Mesenchymal stem cell (in vitro differentiated cells and primary cell): Measurements from ENCODE around the gene ZNF660. TPM values are rescaled to one million over a fixed set of nuclear protein-coding genes. Genes with fewer than 3 reads are reported as not detected.
"Not testable (repeated sequence)": the region's sequence is repeated elsewhere in the genome, so short reads cannot be mapped to it uniquely, and the experiment has no call there.

ENCODE experiments used
- DNase-seq: peaks from one replicate; pipeline ENCODE4 v3.0.0-alpha.2; 2013
- H2AFZ ChIP-seq: one replicate; pipeline ENCODE4 v1.6.1; 2013; ENCODE audit warnings: low read depth, mild to moderate bottlenecking, control low read depth, inconsistent platforms, low read length, moderate library complexity
- H2AK5ac ChIP-seq: 2 replicates; pipeline ENCODE4 v1.6.1; 2013; ENCODE audit warnings: low read length, moderate library complexity, mild to moderate bottlenecking, inconsistent platforms; ENCODE audit not compliant: severe bottlenecking
- H2BK120ac ChIP-seq: one replicate; pipeline ENCODE4 v1.6.1; 2013; ENCODE audit warnings: low read depth, mild to moderate bottlenecking, inconsistent platforms, low read length, moderate library complexity
- H2BK12ac ChIP-seq, 2 experiments: one replicate each; pipeline ENCODE4 v1.6.1; 2013; ENCODE audit warnings: inconsistent platforms in 2 of 2, low read length in 2 of 2, mild to moderate bottlenecking in 2 of 2, moderate library complexity in 2 of 2, control low read depth in 1 of 2
- H2BK15ac ChIP-seq: one replicate; pipeline ENCODE4 v1.6.1; 2013; ENCODE audit warnings: mild to moderate bottlenecking, low read depth, inconsistent platforms; ENCODE audit not compliant: poor library complexity, severe bottlenecking
- H2BK5ac ChIP-seq: 2 replicates; pipeline ENCODE4 v1.6.1; 2013; ENCODE audit warnings: low read depth, mild to moderate bottlenecking, low read length, control low read depth, inconsistent platforms; ENCODE audit not compliant: poor library complexity, severe bottlenecking
- H3K14ac ChIP-seq, 2 experiments: one replicate each; pipeline ENCODE4 v1.6.1; 2013; ENCODE audit warnings: inconsistent platforms in 2 of 2, low read length in 2 of 2, control low read depth in 1 of 2, mild to moderate bottlenecking in 1 of 2, moderate library complexity in 1 of 2
- H3K18ac ChIP-seq, 2 experiments: one replicate each; pipeline ENCODE4 v1.6.1; 2013; ENCODE audit warnings: inconsistent platforms in 2 of 2, low read length in 2 of 2, control low read depth in 1 of 2, low read depth in 1 of 2, mild to moderate bottlenecking in 1 of 2
- H3K23ac ChIP-seq, 2 experiments: one replicate each; pipeline ENCODE4 v1.6.1; 2013; ENCODE audit warnings: inconsistent platforms in 2 of 2, low read length in 2 of 2, mild to moderate bottlenecking in 2 of 2, moderate library complexity in 2 of 2, control low read depth in 1 of 2
- H3K27ac ChIP-seq: 2 replicates; pipeline ENCODE4 v1.5.1; 2013; ENCODE audit warnings: mild to moderate bottlenecking, moderate library complexity, low read length, control low read depth, inconsistent platforms; ENCODE audit not compliant: poor library complexity, severe bottlenecking
- H3K27me3 ChIP-seq, 2 experiments: 2 replicates each; pipeline versions ENCODE4 v1.6.1 to v1.7.0; 2013; ENCODE audit warnings: low read length in 2 of 2, mild to moderate bottlenecking in 2 of 2, moderate library complexity in 2 of 2, control low read depth in 1 of 2, inconsistent platforms in 1 of 2; ENCODE audit not compliant: control insufficient read depth in 1 of 2, insufficient read depth in 1 of 2
- H3K36me3 ChIP-seq, 2 experiments: 2 replicates each; pipeline versions ENCODE4 v1.6.1 to v1.7.0; 2013; ENCODE audit warnings: low read length in 2 of 2, control low read depth in 1 of 2, inconsistent platforms in 1 of 2, low read depth in 1 of 2, mild to moderate bottlenecking in 1 of 2; ENCODE audit not compliant: insufficient read depth in 2 of 2, control insufficient read depth in 1 of 2
- H3K4ac ChIP-seq, 2 experiments: one replicate each; pipeline ENCODE4 v1.6.1; 2013; ENCODE audit warnings: inconsistent platforms in 2 of 2, low read length in 2 of 2, mild to moderate bottlenecking in 2 of 2, moderate library complexity in 2 of 2, control low read depth in 1 of 2, low read depth in 1 of 2
- H3K4me1 ChIP-seq: 2 replicates; pipeline ENCODE4 v1.6.1; 2013; ENCODE audit warnings: low read depth, low read length, control low read depth; ENCODE audit not compliant: control insufficient read depth, insufficient read depth
- H3K4me2 ChIP-seq: 2 replicates; pipeline ENCODE4 v1.6.1; 2013; ENCODE audit warnings: low read length, mild to moderate bottlenecking, inconsistent platforms; ENCODE audit not compliant: poor library complexity, severe bottlenecking
- H3K4me3 ChIP-seq, 2 experiments: 2 replicates each; pipeline versions ENCODE4 v1.5.1 to v1.7.0; 2013; ENCODE audit warnings: low read length in 2 of 2, mild to moderate bottlenecking in 2 of 2, control low read depth in 1 of 2, low read depth in 1 of 2; ENCODE audit not compliant: insufficient read depth in 1 of 2
- H3K79me1 ChIP-seq: replicated peaks from 2 replicates; pipeline ENCODE4 v1.6.1; 2013; ENCODE audit warnings: mild to moderate bottlenecking, control low read depth, low read length, inconsistent platforms; ENCODE audit not compliant: poor library complexity, severe bottlenecking
- H3K9ac ChIP-seq: 2 replicates; pipeline ENCODE4 v1.7.0; 2013; ENCODE audit warnings: mild to moderate bottlenecking, low read length, moderate library complexity
- H3K9me3 ChIP-seq: 2 replicates; pipeline ENCODE4 v1.7.0; 2013; ENCODE audit warnings: mild to moderate bottlenecking, low read length; ENCODE audit not compliant: control insufficient read depth
- H4K8ac ChIP-seq: one replicate; pipeline ENCODE4 v1.6.1; 2013; ENCODE audit warnings: inconsistent platforms, mild to moderate bottlenecking, low read length, moderate library complexity
- H4K91ac ChIP-seq: one replicate; pipeline ENCODE4 v1.6.1; 2013; ENCODE audit warnings: mild to moderate bottlenecking, low read length, inconsistent platforms
- WGBS: methylation state at CpG from one replicate; pipeline ENCODE4 v1.1.7; 2013; ENCODE audit warnings: mixed read lengths; 5-methylcytosine and 5-hydroxymethylcytosine counted together
- polyA plus RNA-seq, 2 experiments: library from polyadenylated mRNA; stranded (reverse); fragments of 200-250 nt; gene quantifications; one replicate each; pipeline ENCODE4 v1.2.3, GENCODE V29; 2013

Gene ZNF660
- polyA plus RNA-seq (2013, experiment 1 of 2): 1.6 TPM
- 1.5 TPM for polyA plus RNA-seq (2013, experiment 2 of 2)

- Histone ChIP-seq H2BK120ac (peak within 1 kb of the TSS; percentile 82), H3K79me1 (peaks cover 14% of the 10 kb centered on the region), H3K23ac (no peak within 1 kb of the TSS), H3K9me3 (peaks cover 7% of the 10 kb centered on the region), H3K9ac (peak within 1 kb of the TSS; percentile 92), H2AFZ (peak within 1 kb of the TSS; percentile 91), H2BK5ac (peak within 1 kb of the TSS; percentile 22), H3K27ac (peak within 1 kb of the TSS; percentile 90), H2AK5ac (peak within 1 kb of the TSS; percentile 22), H3K4me3 (peak within 1 kb of the TSS; percentile 77 to 81), H3K27me3 (no peaks in the 10 kb centered on the region), H3K4me2 (peak within 1 kb of the TSS; percentile 84), H4K8ac (peak within 1 kb of the TSS; percentile 99), H4K91ac (peak within 1 kb of the TSS; percentile 94), H3K36me3 (peaks cover 20 to 25% of the 10 kb centered on the region in 2 experiments), H3K4me1 (no peaks in the 10 kb centered on the region), H2BK12ac (peak within 1 kb of the TSS; percentile 49), H3K18ac (peak within 1 kb of the TSS; percentile 81 to 97), H2BK15ac (peak within 1 kb of the TSS; percentile 44), H3K14ac (peak within 1 kb of the TSS in 1 of 2 experiments; percentile 96), H3K4ac (peak within 1 kb of the TSS; percentile 92 to 95)
- WGBS: under 1% methylated on average over 37 of the region's 41 CpGs
- peak; percentile 89 for DNase-seq
Observed at GRCh38 chr3:44584646-44585501, at the start of gene ZNF660. Gene ZNF660, plus strand, starts transcription at chr3:44584964. Its CDS starts 9,230 bp downstream, at chr3:44594194.

GRCh38 chr3:44535364-44535763 lies 49.4 kb upstream of the ZNF660 start:
- Histone ChIP-seq H3K9ac (no peak overlapping the region), H3K27me3 (peaks cover 18 to 46% of the 10 kb centered on the region in 2 experiments), H3K23ac (no peak overlapping the region), H4K8ac (no peak overlapping the region), H3K18ac (no peak overlapping the region), H2AK5ac (peak overlapping the region; percentile 52), H3K14ac (no peak overlapping the region), H3K36me3 (no peaks in the 10 kb centered on the region), H4K91ac (no peak overlapping the region), H2BK15ac (no peak overlapping the region), H2BK5ac (no peak overlapping the region), H3K9me3 (no peaks in the 10 kb centered on the region), H2AFZ (no peak overlapping the region), H2BK120ac (no peak overlapping the region), H3K4me3 (no peak overlapping the region), H3K27ac (no peak overlapping the region), H3K79me1 (no peaks in the 10 kb centered on the region), H2BK12ac (no peak overlapping the region), H3K4ac (no peak overlapping the region), H3K4me2 (no peak overlapping the region), H3K4me1 (peaks cover 6% of the 10 kb centered on the region)
- WGBS: no CpG with 5 or more reads among the region's 1 CpG
- DNase-seq: no peak

GRCh38 chr3:44544811-44545210 lies 40.0 kb upstream of the ZNF660 start:
- H2AFZ ChIP-seq, H3K4me1 ChIP-seq: not testable (repeated sequence)
- no CpG with 5 or more reads among the region's 1 CpG for WGBS

More at GRCh38 chr3:44544811-44545210, 40.0 kb upstream of the ZNF660 start:
- not testable (repeated sequence) for DNase-seq, H3K79me1 ChIP-seq, H3K4me2 ChIP-seq, H2BK120ac ChIP-seq, H3K4me3 ChIP-seq, H2AK5ac ChIP-seq, H2BK5ac ChIP-seq, H3K27ac ChIP-seq, H2BK12ac ChIP-seq, H4K8ac ChIP-seq, H3K14ac ChIP-seq, H3K23ac ChIP-seq, H3K36me3 ChIP-seq, H3K18ac ChIP-seq, H2BK15ac ChIP-seq, H3K4ac ChIP-seq, H4K91ac ChIP-seq, H3K9me3 ChIP-seq, H3K9ac ChIP-seq
- peaks cover 0 to 22% of the 10 kb centered on the region in 2 experiments for H3K27me3 ChIP-seq
